Uterus (tissue), 2 donors: ENCODE measurements around the gene EEF1AKMT4.

Source experiments
- POLR2A ChIP-seq, 2 donors: fragments of 450-650 bp; IDR thresholded peaks; one replicate each; pipeline ENCODE4 v1.6.1; 2016; ENCODE audit warnings: antibody characterized with exemption in 2 of 2, mild to moderate bottlenecking in 1 of 2, moderate library complexity in 1 of 2
- TF ChIP-seq, protein P1 (sequence below), 4 experiments: fragments of 200-600 bp in 2 of 4; fragments of 450-650 bp in 2 of 4; sonication (generic) in 2 of 4; IDR thresholded peaks; one replicate each; pipeline ENCODE4 v1.5.1; 2016 to 2019; ENCODE audit warnings: antibody characterized with exemption in 4 of 4, mild to moderate bottlenecking in 2 of 4, moderate library complexity in 1 of 4

DNA sequence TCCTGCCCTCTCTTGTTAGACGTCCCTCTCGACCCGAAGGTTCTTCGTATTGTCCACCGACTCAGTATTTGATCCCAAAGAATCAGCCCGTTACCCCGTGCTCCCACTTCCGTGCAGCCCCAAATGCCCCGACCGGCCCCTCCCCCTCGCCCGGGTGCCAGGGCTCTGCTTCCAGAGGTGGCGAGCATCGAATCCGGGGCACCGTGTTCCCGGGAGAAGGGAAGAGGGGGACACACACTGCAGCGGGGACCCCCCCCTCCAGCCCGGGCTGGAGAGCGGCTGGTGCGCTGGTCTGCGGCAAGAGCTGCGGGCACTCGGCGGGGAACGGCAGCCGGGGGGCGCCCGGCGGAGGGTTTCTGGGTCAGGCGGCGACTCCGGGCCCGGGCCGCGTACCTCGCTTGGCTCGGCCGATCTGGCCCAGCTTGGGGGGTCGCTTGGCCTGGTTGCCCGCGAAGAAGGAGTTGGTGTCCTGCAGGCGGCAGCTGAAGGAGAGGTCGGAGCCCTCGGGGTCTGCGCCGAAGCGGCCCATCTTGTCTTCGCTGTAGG, 11.3 kb downstream of the EEF1AKMT4 start:
- TF ChIP-seq, protein P1, sequence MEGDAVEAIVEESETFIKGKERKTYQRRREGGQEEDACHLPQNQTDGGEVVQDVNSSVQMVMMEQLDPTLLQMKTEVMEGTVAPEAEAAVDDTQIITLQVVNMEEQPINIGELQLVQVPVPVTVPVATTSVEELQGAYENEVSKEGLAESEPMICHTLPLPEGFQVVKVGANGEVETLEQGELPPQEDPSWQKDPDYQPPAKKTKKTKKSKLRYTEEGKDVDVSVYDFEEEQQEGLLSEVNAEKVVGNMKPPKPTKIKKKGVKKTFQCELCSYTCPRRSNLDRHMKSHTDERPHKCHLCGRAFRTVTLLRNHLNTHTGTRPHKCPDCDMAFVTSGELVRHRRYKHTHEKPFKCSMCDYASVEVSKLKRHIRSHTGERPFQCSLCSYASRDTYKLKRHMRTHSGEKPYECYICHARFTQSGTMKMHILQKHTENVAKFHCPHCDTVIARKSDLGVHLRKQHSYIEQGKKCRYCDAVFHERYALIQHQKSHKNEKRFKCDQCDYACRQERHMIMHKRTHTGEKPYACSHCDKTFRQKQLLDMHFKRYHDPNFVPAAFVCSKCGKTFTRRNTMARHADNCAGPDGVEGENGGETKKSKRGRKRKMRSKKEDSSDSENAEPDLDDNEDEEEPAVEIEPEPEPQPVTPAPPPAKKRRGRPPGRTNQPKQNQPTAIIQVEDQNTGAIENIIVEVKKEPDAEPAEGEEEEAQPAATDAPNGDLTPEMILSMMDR (IDR thresholded peaks at IDR 0.05): no peak
- TF ChIP-seq POLR2A (IDR thresholded peaks at IDR 0.05): no peak
